Lung (tissue), 12 donors: ENCODE data around the gene RAC3. TPM values are rescaled to one million over a fixed set of nuclear protein-coding genes. Genes with fewer than 3 reads are reported as not detected.

Experiments used
- ATAC-seq: fragments of 200-7000 bp; cut with Tn5 transposase; one replicate; pipeline ENCODE4 v1.9.1; 2020; ENCODE audit warnings: moderate number of reproducible peaks; ENCODE audit not compliant: insufficient read depth, low FRiP score
- DNase-seq, 3 donors: peaks; one replicate each; pipeline ENCODE4 v3.0.0-alpha.2; 2013 to 2017
- H3K27ac ChIP-seq, 2 donors: one replicate each; pipeline ENCODE4 v1.5.1; 2013; ENCODE audit warnings: mild to moderate bottlenecking in 2 of 2, moderate library complexity in 2 of 2, control low read depth in 1 of 2, inconsistent platforms in 1 of 2, low read depth in 1 of 2, low read length in 1 of 2
- H3K27me3 ChIP-seq, 3 donors: one replicate each; pipeline ENCODE4 v1.5.1; 2013; ENCODE audit warnings: low read length in 2 of 3; ENCODE audit not compliant: control insufficient read depth in 3 of 3, insufficient read depth in 3 of 3
- H3K36me3 ChIP-seq, 4 donors: one replicate each; pipeline ENCODE4 v1.5.1; 2013; ENCODE audit warnings: low read length in 4 of 4, mild to moderate bottlenecking in 1 of 4, moderate library complexity in 1 of 4; ENCODE audit not compliant: control insufficient read depth in 4 of 4, insufficient read depth in 4 of 4
- H3K4me1 ChIP-seq, 5 donors: one replicate each; pipeline ENCODE4 v1.5.1; 2013; ENCODE audit warnings: low read length in 5 of 5, mild to moderate bottlenecking in 2 of 5, moderate library complexity in 1 of 5; ENCODE audit not compliant: control insufficient read depth in 5 of 5, insufficient read depth in 5 of 5
- H3K4me3 ChIP-seq: one replicate; pipeline ENCODE4 v1.5.1; 2013; ENCODE audit warnings: mild to moderate bottlenecking, control low read depth, moderate library complexity
- H3K9ac ChIP-seq, 2 donors: one replicate each; pipeline ENCODE4 v1.5.1; 2013; ENCODE audit warnings: low read length in 2 of 2, control low read depth in 1 of 2; ENCODE audit not compliant: insufficient read depth in 1 of 2
- H3K9me3 ChIP-seq, 4 donors: one replicate each; pipeline ENCODE4 v1.5.1; 2013; ENCODE audit warnings: low read length in 3 of 4, mild to moderate bottlenecking in 1 of 4, moderate library complexity in 1 of 4; ENCODE audit not compliant: control insufficient read depth in 4 of 4, insufficient read depth in 3 of 4
- WGBS, 2 donors: extraction: QIAGEN DNeasy Blood & Tissue Kit; methylation state at CpG; one replicate each; pipeline ENCODE4 v1.1.7; 2013; 5-methylcytosine and 5-hydroxymethylcytosine counted together
- polyA plus RNA-seq, 2 donors: library from polyadenylated mRNA; stranded (reverse); fragments of 200-250 nt; gene quantifications; one replicate each; pipeline ENCODE4 v1.2.1, GENCODE V29; 2013
- total RNA-seq, 2 donors: library from RNA; depleted of rRNA in 1 of 2; stranded (reverse); fragments of >200 nt in 1 of 2; gene quantifications; one replicate each; pipeline ENCODE4 v1.2.1, GENCODE V29; 2014 to 2021
- TF ChIP-seq, protein P1 (sequence below): IDR thresholded peaks from 2 replicates; pipeline ENCODE4 v1.5.1; 2012; ENCODE audit warnings: mild to moderate bottlenecking; ENCODE audit errors: control extremely low read depth, extremely low read depth
- donor health status: control.
- donor health status: control.
- donor health status: Bipolar disorder and iron deficiency.
- donor health status: healthy.
- donor health status: DM: yes; HTN: yes; CAD: no.

The RAC3 gene
- total and polyA plus RNA-seq, 4 donors, result 6.0 to 8.3 (median 8.1) TPM

- H3K27me3 ChIP-seq, result no peaks in the 10 kb centered on the region
- no peak for ATAC-seq
- no peak overlapping the region for H3K4me3 ChIP-seq
- TF ChIP-seq, protein P1, sequence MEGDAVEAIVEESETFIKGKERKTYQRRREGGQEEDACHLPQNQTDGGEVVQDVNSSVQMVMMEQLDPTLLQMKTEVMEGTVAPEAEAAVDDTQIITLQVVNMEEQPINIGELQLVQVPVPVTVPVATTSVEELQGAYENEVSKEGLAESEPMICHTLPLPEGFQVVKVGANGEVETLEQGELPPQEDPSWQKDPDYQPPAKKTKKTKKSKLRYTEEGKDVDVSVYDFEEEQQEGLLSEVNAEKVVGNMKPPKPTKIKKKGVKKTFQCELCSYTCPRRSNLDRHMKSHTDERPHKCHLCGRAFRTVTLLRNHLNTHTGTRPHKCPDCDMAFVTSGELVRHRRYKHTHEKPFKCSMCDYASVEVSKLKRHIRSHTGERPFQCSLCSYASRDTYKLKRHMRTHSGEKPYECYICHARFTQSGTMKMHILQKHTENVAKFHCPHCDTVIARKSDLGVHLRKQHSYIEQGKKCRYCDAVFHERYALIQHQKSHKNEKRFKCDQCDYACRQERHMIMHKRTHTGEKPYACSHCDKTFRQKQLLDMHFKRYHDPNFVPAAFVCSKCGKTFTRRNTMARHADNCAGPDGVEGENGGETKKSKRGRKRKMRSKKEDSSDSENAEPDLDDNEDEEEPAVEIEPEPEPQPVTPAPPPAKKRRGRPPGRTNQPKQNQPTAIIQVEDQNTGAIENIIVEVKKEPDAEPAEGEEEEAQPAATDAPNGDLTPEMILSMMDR, result no peak
- no peak overlapping the region for H3K27ac ChIP-seq
- WGBS, 2 donors, result 88 to 95% methylated on average over 19 of the region's 19 CpGs
- no peak overlapping the region for H3K9ac ChIP-seq
- DNase-seq, result peak in 1 of 3 donors; percentile 9
- H3K36me3 ChIP-seq, result peaks cover 5 to 59% (median 16%) of the 10 kb centered on the region in 4 donors
- no peaks in the 10 kb centered on the region for H3K9me3 ChIP-seq
- H3K4me1 ChIP-seq, result peaks cover 0 to 24% (median 8%) of the 10 kb centered on the region in 5 donors
Observed at GRCh38 chr17:82053130-82053529, 21.7 kb downstream of the RAC3 start.

DNA sequence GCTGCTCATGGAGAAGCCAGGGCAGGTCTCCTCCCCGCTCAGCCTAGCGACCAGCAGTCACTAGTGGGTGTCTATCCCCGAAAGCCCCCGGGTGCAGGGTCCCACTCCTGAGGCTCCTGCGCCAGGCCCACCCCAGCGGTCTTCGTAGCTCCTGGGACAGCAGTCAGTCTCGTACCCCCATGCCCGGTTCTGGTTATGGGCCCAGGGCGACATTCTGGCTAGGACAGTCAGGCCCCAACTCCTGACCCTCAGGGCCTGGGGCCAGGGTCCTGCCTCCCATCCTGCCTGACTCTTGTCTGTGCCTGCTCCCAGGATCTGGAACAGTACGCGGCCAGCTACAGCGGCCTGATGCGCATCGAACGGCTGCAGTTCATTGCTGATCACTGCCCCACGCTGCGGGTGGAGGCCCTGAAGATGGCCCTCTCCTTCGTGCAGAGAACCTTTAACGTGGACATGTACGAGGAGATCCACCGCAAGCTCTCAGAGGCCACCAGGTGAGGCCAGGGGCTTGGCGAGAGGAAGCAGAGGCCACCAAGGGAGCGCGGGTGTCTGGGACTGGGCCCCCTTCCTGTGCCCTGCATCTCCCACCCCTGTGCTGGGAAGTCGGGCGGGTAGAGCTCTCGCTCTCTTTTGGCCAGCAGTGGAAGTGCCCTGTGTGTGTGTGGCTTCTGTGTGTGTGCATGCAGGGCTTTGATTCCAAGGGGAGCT, 22.2 kb downstream of the RAC3 start:
- 94 to 95% methylated on average over 28 of the region's 28 CpGs for WGBS, 2 donors
- Histone ChIP-seq H3K4me1 (peaks cover 0 to 24% (median 8%) of the 10 kb centered on the region in 5 donors), H3K27ac (no peak overlapping the region), H3K27me3 (no peaks in the 10 kb centered on the region), H3K9me3 (no peaks in the 10 kb centered on the region), H3K4me3 (no peak overlapping the region), H3K36me3 (peaks cover 5 to 59% (median 16%) of the 10 kb centered on the region in 4 donors), H3K9ac (no peak overlapping the region)
- peak in 1 of 3 donors; percentile 5 for DNase-seq
- no peak for ATAC-seq
- TF ChIP-seq, protein P1, result no peak

DNA sequence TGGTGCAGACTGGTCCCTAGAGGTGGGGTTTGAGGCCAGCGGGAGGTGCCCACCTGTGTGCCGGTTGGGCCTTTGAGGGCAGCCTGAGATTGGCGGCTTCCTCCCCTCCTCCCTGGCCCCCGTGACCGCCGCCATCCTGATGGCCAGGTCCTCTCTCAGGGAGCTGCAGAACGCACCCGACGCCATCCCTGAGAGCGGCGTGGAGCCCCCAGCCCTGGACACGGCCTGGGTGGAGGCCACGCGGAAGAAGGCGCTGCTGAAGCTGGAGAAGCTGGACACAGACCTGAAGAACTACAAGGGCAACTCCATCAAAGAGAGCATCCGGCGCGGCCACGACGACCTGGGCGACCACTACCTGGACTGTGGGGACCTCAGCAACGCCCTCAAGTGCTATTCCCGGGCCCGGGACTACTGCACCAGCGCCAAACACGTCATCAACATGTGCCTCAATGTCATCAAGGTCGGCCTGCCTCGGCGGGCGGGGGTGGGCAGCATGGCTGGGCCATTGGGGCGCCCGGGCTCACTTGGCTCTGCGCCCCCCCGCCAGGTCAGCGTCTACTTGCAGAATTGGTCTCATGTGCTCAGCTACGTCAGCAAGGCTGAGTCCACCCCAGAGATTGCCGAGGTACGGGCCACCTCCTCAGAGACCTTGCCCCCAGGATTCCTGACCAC, 23.0 kb downstream of the RAC3 start:
- H3K4me1 ChIP-seq, result peaks cover 0 to 24% (median 8%) of the 10 kb centered on the region in 5 donors
- ATAC-seq (no peak), DNase-seq (no peak)
- WGBS, 2 donors, result 94 to 95% methylated on average over 35 to 38 of the region's 38 CpGs
- no peak overlapping the region for H3K9ac ChIP-seq
- H3K4me3 ChIP-seq, result no peak overlapping the region
- H3K27me3 ChIP-seq, result no peaks in the 10 kb centered on the region
- peaks cover 5 to 62% (median 16%) of the 10 kb centered on the region in 4 donors for H3K36me3 ChIP-seq
- TF ChIP-seq, protein P1, result no peak
- H3K27ac ChIP-seq, result no peak overlapping the region
- no peaks in the 10 kb centered on the region for H3K9me3 ChIP-seq
